Activated CD4-positive, alpha-beta T cell treated with anti-CD3 and anti-CD28 coated beads, Interleukin-10, Interleukin-2, amounts not matched to agents 100 ng/mL and 50 ng/mL, durations not matched to agents 16 hours and 8 hours (primary cell): Measurements from ENCODE around the gene SLC29A1.

ENCODE experiments used
- DNase-seq: peaks from one replicate; pipeline ENCODE4 v3.0.0-alpha.2; 2020

SLC29A1 gene

DNA sequence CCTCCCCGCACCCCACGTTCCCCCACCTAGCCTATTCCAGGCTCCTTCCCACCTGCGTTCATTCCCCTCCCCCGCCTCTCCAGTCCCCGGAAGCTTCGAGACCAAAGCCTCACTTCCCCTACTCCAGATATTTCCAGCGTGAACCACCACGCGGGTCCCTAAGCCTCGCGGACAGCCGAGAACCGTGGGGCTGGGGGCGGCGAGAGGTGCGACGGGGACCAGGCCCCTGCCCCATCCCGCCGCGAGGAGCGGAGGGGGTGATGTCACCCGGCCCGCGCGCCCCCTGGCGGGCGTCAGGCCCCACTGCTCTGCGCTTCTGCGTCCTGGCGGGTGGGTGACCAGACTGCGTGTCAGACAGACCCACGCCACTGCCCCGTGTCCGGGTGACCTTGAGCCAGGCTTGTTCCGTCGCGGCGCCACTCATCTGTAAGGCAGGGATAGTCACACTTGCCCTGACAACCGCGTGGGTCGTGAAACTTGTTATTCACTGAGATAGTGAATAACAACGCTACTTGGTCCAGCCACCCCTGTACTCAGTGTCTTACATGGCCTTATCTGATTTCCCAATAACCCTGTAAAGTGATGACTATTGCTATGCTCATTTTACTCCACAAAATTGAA lies 14.5 kb downstream of the SLC29A1 start:
- DNase-seq = peak; percentile 86

DNA sequence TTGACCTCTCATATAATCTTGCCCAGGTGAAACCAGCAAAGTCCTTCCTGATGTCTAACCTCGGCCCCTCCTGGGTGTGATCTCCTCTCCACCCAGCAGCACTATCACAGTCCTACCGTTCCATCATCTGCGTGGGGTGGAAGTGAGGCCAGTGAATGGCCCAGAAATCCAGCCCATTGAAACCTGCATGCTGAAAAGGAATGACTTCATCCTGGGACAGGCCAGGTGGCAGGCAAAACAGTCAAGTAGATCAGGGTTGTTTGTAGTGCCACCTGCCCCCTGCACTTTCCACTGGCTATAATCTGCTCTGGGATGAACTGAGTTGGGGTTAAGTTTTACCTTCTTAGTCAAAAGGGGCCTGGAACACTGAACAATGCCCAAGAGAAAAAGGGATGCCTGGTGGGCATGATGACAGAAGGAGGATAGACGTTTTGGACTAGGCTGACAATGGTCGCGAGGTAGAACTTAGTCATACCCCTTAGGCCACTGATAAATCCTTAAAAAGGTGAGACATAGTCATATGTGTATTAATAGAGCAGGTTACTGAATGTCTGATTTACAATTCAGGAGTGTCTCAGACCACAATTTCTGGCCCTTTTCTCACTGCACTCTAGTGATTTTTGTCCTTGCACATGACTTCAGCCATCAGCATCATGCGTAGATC lies 15.4 kb downstream of the SLC29A1 start:
- DNase-seq = no peak

DNA sequence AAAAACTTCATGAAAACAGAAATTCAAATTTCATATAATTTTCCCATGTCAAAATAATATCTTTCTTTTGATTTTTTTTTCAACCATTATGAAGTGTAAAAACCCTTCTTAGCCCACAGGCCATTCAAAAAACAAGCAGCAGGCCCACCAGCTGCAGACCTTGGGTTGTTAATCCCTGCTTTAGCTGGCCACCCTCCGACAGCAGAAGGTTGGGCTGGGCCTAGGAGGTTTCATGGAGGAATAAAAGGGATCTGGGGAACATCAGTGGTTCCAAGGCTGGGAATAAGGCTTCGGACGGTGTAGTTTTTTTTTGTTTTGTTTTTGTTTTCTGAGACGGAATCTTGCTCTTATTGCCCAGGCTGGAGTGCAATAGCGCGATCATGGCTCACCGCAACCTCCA lies 19.9 kb downstream of the SLC29A1 start:
- no peak for DNase-seq

DNA sequence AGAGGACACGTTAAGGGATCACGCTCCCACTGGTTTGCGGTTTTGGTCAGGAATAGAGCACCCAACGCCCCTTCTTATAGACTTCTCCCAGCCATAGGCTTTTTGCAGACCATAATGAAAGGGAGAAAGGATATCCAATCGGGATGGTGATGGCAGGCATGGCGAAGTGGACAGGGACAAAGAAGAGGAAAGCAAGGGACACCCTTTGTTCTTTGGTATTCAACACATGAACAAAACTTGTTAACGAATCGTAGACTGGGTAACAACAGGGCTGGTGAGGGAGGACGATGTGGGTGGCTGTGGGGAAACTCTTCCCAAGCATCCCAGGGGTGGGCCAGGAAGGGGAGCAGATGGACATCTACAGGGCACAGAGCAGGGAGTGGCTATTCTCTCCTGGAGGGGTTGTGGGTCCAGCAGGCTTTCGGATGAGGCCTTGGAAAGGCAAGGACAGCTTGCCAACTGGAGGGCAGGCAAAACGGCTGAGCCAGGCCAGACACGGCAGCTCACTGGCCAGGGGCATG lies 22.1 kb downstream of the SLC29A1 start:
- no peak for DNase-seq

DNA sequence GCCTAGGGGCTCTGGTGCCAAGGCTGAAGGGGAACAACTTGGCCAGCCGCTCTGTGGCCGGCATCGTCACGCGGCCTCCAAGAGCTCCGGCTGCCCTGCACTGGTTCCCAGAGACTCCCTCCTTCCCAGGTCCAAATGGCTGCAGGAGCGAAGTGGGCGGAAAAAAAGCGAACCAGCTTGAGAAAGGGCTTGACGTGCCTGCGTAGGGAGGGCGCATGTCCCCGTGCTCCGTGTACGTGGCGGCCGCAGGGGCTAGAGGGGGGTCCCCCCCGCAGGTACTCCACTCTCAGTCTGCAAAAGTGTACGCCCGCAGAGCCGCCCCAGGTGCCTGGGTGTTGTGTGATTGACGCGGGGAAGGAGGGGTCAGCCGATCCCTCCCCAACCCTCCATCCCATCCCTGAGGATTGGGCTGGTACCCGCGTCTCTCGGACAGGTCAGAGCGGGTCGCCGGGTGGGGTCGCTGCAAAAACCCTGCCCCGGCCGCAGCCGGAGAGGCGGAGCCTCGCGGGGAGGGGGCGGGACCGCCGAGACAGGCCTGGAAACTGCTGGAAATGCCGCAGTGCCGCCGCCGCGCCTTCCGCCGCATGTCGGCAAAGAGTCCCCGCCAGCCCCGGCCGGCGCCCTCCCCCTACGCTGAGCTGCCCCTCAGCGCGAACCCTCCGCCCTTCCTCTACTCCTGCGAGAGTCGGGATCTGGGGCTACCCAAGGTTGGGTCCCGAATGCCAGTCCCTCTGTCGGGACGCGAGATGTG lies 22.7 kb downstream of the SLC29A1 start:
- DNase-seq = peak; percentile 91

DNA sequence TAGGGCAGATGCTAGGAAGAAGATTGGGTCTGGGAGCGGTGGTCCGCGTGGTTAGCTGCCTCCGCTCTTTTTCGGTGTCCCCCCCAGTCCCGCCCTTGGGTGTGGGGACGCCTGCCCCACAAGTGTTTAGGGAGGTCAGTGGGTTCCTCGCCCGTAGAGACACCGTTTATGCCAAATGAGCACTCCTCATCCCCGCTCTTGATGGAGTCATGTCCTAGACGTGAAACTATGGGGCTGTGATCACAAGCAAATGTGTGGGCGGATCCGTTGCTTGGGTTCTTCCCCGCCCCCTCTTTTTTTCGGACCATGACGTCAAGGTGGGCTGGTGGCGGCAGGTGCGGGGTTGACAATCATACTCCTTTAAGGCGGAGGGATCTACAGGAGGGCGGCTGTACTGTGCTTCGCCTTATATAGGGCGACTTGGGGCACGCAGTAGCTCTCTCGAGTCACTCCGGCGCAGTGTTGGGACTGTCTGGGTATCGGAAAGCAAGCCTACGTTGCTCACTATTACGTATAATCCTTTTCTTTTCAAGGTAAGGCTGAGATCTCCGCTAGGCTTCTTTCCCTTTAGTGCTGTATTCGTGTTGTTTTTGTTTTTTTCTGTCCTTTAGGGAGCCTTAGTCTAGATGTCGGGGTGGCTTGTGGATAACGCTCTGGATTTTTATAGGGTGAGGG lies 23.4 kb downstream of the SLC29A1 start, which contains the start of gene HSP90AB1:
HSP90AB1 (plus strand) TSS at position 439 of the 675 bp plus-strand sequence. CDS start 1,529 bp downstream, outside the sequence.
- peak; percentile 99 for DNase-seq

DNA sequence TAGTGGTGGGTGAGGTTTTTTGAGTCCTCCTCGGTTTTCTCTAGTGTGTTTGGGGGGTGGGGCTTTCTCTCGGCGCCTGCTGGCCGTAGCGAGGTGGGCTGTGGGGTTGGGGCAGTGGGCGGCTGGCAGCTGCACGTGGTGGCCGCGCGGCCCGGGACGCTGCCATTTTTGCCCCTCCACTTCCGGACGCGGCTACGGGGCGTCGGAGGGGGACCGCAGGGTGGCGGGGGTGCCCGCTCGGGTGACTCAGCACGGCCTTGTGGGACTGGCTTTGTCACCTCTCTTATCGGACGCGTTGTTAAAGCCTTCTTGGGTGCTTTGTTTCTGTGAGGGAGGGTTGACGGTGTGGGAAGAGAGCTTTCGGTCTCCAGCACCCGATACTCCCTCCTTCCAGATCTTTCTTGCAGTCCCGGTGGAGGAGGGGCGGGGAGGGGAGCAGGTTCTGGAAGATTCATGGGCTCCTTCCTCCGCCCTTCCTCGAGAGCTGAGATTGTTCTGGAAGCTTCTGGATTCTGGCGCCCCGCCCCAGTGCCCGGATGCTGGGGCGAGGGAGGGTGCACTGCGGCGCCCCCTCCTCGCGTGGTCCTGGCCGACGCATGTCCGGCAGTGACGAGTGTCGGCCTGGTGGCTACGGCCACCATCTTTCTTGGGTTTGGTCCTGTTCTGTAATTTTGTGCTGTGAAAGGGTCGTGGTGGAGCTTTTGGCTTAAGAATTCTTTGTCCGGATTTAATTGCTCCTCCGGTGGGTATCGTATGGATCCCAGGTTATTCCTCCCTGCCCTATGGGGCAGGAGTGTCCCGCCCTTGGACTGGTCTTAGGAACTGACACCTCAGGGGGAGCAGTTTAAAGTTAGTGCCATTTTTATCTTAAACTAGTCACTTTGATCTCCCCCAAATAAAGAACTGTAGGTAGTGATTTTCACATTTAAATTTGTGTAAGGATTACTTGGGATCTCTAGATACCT lies 24.2 kb downstream of the SLC29A1 start:
- DNase-seq = peak; percentile 87

DNA sequence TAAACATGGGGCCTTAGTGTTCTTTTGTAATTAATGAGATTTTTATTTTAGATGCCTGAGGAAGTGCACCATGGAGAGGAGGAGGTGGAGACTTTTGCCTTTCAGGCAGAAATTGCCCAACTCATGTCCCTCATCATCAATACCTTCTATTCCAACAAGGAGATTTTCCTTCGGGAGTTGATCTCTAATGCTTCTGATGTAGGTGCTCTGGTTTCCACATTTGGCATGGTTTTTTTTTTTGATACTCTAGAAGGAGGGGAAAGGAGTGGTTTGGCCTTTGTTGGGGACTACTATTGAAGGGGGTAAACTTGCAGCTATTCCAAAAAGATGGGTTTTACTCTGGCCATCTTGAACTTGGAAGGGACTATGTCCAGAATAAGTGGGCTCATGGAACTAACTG lies 25.2 kb downstream of the SLC29A1 start:
- no peak for DNase-seq

DNA sequence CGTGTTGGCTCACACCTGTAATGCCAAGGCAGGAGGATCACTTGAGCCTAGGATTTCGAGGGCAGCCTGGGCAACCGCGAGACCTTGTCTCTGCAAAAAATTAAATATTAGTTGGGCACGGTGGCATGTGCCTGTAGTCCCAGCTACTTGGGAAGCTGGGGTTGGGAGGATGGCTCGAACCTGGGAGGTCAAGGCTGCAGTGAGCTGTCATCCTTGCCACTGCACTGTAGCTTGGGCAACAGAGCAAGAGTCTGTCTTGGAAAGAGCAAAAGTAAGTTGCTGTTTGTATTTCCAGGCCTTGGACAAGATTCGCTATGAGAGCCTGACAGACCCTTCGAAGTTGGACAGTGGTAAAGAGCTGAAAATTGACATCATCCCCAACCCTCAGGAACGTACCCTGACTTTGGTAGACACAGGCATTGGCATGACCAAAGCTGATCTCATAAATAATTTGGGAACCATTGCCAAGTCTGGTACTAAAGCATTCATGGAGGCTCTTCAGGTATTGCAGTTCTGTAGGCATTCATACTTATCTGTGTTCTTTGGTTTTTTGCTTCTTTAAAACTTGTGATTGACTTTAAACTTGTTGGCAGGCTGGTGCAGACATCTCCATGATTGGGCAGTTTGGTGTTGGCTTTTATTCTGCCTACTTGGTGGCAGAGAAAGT lies 25.8 kb downstream of the SLC29A1 start:
- no peak for DNase-seq

DNA sequence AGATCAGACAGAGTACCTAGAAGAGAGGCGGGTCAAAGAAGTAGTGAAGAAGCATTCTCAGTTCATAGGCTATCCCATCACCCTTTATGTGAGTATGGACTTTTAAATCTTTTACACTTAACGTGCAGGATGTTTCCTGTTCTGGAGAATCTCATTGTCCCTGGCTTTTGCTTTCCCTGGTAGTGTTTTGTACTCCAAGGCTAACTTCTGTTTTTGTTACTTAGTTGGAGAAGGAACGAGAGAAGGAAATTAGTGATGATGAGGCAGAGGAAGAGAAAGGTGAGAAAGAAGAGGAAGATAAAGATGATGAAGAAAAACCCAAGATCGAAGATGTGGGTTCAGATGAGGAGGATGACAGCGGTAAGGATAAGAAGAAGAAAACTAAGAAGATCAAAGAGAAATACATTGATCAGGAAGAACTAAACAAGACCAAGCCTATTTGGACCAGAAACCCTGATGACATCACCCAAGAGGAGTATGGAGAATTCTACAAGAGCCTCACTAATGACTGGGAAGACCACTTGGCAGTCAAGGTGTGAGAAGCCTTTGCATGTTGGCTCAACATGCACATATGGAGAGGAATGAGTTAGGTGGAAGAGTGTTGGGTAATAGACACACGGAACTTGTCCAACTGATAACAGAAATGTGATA lies 26.8 kb downstream of the SLC29A1 start:
- no peak for DNase-seq

DNA sequence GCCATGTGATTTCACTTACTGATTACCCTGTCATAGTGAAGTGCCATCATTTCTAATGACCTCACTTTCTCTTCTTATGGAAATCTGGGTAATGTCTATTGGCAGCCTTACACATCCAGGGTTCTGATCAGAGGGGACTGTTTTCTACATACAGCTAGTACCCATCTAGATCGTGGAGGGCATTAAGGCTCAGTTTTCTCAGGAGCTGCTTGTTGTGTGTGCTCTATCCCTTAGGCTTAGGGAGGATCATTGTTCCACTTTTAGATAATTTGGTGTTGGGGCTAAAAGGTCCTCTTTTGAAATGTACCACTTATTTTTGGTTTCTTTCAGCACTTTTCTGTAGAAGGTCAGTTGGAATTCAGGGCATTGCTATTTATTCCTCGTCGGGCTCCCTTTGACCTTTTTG lies 27.3 kb downstream of the SLC29A1 start:
- no peak for DNase-seq

DNA sequence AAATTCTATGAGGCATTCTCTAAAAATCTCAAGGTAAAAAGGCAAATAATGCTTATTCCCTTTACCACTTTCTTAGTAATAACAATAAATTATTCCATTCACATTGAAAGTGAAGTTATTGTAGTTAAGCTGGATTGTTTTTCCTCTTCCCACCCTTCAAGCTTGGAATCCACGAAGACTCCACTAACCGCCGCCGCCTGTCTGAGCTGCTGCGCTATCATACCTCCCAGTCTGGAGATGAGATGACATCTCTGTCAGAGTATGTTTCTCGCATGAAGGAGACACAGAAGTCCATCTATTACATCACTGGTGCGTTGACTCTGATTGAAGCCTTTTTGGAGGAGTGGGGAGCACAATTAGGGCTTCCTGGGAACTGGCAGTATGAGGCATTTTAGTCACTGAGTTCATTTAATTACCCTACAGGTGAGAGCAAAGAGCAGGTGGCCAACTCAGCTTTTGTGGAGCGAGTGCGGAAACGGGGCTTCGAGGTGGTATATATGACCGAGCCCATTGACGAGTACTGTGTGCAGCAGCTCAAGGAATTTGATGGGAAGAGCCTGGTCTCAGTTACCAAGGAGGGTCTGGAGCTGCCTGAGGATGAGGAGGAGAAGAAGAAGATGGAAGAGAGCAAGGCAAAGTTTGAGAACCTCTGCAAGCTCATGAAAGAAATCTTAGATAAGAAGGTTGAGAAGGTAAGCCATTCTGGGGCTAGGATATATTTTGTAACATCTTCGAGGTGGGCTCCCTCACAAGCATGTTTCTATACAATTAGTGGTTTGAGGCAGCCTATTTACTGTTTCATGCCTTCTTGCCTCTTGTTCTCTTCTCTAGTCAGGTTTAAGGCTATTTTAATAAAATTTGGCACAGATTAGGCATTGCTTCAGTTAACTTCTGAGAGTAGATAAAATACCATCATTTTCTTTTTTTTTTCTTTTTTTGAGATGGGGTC lies 28.5 kb downstream of the SLC29A1 start:
- no peak for DNase-seq

DNA sequence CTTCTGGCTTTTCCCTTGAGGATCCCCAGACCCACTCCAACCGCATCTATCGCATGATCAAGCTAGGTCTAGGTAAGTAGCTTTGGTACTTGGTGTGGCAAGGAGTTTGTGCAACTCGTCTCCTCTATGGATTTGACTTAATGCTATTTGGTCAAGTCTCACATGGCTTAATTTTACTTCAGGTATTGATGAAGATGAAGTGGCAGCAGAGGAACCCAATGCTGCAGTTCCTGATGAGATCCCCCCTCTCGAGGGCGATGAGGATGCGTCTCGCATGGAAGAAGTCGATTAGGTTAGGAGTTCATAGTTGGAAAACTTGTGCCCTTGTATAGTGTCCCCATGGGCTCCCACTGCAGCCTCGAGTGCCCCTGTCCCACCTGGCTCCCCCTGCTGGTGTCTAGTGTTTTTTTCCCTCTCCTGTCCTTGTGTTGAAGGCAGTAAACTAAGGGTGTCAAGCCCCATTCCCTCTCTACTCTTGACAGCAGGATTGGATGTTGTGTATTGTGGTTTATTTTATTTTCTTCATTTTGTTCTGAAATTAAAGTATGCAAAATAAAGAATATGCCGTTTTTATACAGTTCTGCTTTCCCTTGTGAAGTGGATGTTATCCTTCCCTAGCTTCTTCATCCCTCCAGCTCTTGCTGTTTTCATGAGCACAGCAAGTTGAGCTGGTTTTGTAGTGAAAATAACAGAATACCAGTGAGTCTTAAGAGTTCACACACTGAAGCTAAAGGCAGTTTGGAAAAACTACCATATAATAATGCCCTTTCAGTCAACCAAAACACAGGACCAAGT lies 30.1 kb downstream of the SLC29A1 start:
- peak; percentile 76 for DNase-seq

DNA sequence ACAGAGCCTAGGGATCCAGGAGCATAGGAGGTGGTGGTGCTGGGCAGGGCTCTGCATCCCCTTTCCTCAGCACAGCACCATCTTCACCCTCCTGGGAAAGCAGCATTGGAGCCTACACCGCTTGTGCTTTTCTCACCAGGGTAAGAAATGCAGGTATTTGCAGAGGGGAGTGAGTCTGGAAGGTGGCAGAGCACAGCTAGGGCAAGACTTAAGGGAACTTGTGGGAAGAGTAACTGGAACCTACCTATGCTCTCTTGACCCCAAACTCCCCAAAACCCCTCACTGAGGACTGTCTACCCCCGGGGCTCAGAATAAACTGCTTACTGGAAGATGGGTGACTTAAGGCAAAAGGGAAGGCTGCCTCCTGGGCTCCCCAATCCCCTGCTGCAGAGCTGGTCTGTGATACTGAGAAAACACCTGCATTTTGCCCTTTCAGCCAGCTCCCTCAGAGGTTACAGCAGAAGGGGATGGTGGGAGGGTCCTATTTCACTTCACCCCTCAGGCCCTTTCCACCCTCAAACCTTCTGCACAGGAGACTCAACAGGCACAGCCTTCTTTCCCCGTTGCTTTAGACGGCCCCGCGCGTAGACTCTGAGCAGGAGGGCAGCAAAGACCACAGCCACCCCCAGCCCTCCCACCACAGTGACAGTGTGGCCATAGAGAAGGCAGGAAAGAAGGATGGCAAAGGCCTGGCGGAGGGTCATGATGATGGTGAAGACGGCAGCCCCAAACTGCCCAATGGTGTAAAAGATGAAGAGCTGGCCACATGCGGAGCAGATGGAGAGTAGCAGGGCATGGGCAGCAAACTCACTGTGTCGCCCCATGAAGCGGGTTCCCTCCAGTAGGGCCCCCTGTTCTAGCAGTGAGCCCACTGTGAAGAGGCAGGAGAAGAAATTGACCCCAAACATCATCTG lies 31.1 kb downstream of the SLC29A1 start:
- DNase-seq = peak; percentile 47

DNA sequence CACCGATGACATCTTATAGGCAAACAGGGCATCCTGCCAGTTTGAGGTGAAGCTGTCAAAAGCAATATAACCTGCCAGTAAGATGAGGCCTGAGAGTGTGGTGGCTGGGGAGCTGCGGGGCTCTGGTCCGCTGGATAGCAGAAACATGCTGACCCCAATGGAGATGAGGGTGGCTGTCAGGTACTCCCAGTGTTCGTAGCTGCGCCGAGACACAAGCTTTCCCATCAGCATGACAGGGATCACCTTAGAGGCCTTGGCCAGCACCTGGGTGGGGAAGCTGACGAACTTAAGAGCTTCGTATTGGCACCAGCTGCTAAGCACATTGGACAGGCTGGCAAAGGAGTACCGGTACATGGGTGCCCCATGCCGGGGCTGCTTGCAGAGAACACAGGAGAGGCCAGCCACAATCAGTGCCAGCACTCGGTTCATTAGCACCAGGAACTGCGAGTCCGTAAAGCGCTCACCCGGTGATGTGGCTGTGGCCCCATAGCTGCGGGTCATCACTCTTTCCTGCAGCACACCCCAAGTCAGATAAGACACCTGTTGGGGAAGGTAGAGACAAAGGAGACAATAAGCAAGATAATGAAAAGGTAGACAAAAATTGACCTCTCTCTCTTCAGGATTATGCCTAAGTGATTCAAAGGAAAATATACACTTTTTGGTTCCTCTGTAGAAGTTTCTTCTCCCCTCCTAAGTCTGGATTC lies 31.9 kb downstream of the SLC29A1 start:
- DNase-seq = no peak

DNA sequence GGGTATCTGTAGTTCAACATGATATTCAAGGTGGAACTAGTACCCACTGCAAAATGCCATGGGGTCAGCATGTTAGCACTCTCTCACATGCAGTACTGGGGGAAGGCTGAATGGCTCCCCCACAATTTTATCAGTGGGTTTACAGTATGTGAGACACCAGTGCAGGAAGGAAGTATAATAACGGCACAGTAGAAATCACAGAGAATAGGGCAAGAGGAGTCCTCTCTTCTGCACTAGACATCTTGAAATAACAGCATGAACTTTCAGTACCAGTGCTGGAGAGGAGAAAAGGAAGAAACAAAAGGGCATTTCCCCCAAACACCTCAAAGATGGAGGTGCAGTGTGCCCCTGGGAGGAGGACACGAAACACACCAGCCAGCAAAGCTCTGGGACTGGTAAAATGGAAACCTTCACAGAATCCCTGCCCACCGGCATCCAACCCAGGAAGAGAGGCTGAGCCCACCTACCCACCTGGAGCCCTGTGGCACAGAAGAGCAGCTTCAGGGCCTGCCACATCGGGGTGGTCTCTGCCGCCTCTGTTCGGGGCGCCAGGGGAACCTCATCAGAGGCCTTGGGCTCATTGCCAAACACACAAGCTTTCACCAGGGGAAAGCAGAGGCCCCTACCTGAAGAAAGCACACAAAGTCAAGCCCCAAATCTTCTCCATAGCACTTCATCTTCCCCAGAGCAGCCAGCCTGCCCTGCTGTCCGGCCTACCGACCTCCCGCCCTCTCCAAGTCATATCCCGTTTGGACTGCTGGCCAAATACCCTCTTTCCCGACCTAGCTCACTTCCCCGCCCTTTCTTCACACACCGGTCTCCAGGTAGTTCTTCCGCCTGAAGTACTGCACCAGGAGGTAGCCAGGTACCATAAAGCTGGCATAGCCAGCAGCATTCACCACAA lies 32.7 kb downstream of the SLC29A1 start:
- peak; percentile 51 for DNase-seq
